GM12878 (cell line): ENCODE measurements around the gene C12orf56.

Experiments used
- EP300 ChIP-seq, 2 experiments: fragments of 150-350 bp in 1 of 2; IDR thresholded peaks; 2 replicates each; pipeline ENCODE4 v1.6.1; 2011 to 2012; ENCODE audit warnings: low read depth in 2 of 2, low read length in 2 of 2, borderline replicate concordance in 1 of 2, improper control_type of control experiment in 1 of 2, inconsistent platforms in 1 of 2; ENCODE audit not compliant: control insufficient read depth in 1 of 2
- MAX ChIP-seq: IDR thresholded peaks from 2 replicates; pipeline ENCODE4 v1.6.1; 2012; ENCODE audit warnings: low read depth, low read length, improper control_type of control experiment
- POLR2AphosphoS5 ChIP-seq: IDR thresholded peaks from 2 replicates; pipeline ENCODE4 v1.6.1; 2011; ENCODE audit warnings: mild to moderate bottlenecking, low read length, inconsistent platforms
- REST ChIP-seq: IDR thresholded peaks from 2 replicates; pipeline ENCODE4 v1.6.1; 2012; ENCODE audit warnings: mild to moderate bottlenecking, low read depth, low read length
- ZBED1 ChIP-seq: IDR thresholded peaks from 2 replicates; pipeline ENCODE4 v1.6.1; 2016; ENCODE audit warnings: borderline replicate concordance

- TF ChIP-seq POLR2AphosphoS5 (no peak), MAX (no peak), ZBED1 (no peak), EP300 (IDR thresholded peaks at IDR 0.05; ENCODE audit: borderline replicate concordance in 1 of 2, control insufficient read depth in 1 of 2, low read depth in 2 of 2, low read length in 2 of 2) (no peak), REST (no peak)
Measured at GRCh38 chr12:64419696-64420095, 29.1 kb upstream of the C12orf56 start.
